Right cardiac atrium (tissue), 5 donors: ENCODE results near the gene SLC22A13. TPM values are rescaled to one million over a fixed set of nuclear protein-coding genes. Genes with fewer than 3 reads are reported as not detected.
A peak's percentile ranks its signal among the peaks of the same experiment; 100 is the strongest.

Source experiments
- ATAC-seq, 2 donors: fragments of 200-7000 bp; cut with Tn5 transposase; one replicate each; pipeline versions ENCODE4 v1.8.0 to v1.9.1; 2020; ENCODE audit warnings: moderate library complexity in 2 of 2, mild to moderate bottlenecking in 1 of 2
- DNase-seq, 3 donors: peaks; one replicate each; pipeline ENCODE4 v3.0.0-alpha.2; 2020
- H3K27ac ChIP-seq: one replicate; pipeline ENCODE4 v1.5.1; 2013; ENCODE audit warnings: mild to moderate bottlenecking, low read length, control low read depth, moderate library complexity
- H3K27me3 ChIP-seq: one replicate; pipeline ENCODE4 v1.6.1; 2013; ENCODE audit not compliant: control insufficient read depth, insufficient read depth
- H3K4me1 ChIP-seq: one replicate; pipeline ENCODE4 v1.6.1; 2013; ENCODE audit warnings: low read length; ENCODE audit not compliant: control insufficient read depth, insufficient read depth
- H3K4me3 ChIP-seq: one replicate; pipeline ENCODE4 v1.5.1; 2013; ENCODE audit warnings: low read length, control low read depth
- H3K9me3 ChIP-seq: one replicate; pipeline ENCODE4 v1.6.1; 2013; ENCODE audit warnings: low read length; ENCODE audit not compliant: control insufficient read depth
- whole genome bisulfite sequencing: extraction: QIAGEN DNeasy Blood & Tissue Kit; methylation state at CpG from one replicate; pipeline ENCODE4 v1.1.7; 2013; 5-methylcytosine and 5-hydroxymethylcytosine counted together
- intact Hi-C, 4 donors: fragments of 100-400 bp; cut with DNase I; formaldehyde crosslinking; loops; one replicate each; pipeline versions ENCODE4 v1.11.0 to v1.14.0; 2022 to 2023
- polyA plus RNA-seq: library from polyadenylated mRNA; stranded (reverse); fragments of 200-250 nt; gene quantifications from one replicate; pipeline ENCODE4 v1.2.3, GENCODE V29; 2013
- total RNA-seq, 4 donors: library from RNA; stranded (reverse); fragmentation: NEBNext Ultra II Directional; extraction: Animal tissue kit (Norgen Biotek cat#: 25700); gene quantifications; one replicate each; pipeline ENCODE4 v1.2.1, GENCODE V29; 2021
- donor health status: healthy with polysubstance abuse.
- donor health status: DM: no; HTN: yes; CAD: no.
- donor health status: DM: no; HTN: no; CAD: no.
- donor health status: DM: no; HTN: yes; CAD: no; lungs with severe emphysema.
- donor health status: DM: yes; HTN: yes; CAD: no.

SLC22A13 gene
- total and polyA plus RNA-seq, 5 donors = 0.09 to 0.29 (median 0.18) TPM; not detected in 2

- intact Hi-C loops = no loop called here
- Histone ChIP-seq H3K9me3 (no peaks in the 10 kb centered on the region), H3K27me3 (no peaks in the 10 kb centered on the region), H3K4me3 (no peak overlapping the region), H3K4me1 (no peaks in the 10 kb centered on the region), H3K27ac (no peak overlapping the region)
- ATAC-seq (no peak), DNase-seq (no peak)
- 88% methylated on average over 1 of the region's 1 CpG for WGBS
Observed at GRCh38 chr3:38311476-38311875, 45.9 kb downstream of the SLC22A13 start.

- Histone ChIP-seq H3K4me3 (no peak overlapping the region), H3K27ac (no peak overlapping the region), H3K4me1 (no peaks in the 10 kb centered on the region), H3K27me3 (no peaks in the 10 kb centered on the region), H3K9me3 (no peaks in the 10 kb centered on the region)
- ATAC-seq (no peak), DNase-seq (no peak)
- 66% methylated on average over 2 of the region's 2 CpGs for WGBS
- intact Hi-C loops = no loop called here
Observed at GRCh38 chr3:38311941-38312340, 46.3 kb downstream of the SLC22A13 start.

- no peaks in the 10 kb centered on the region for H3K4me1 ChIP-seq
- no peak for DNase-seq
- H3K4me3 ChIP-seq = no peak overlapping the region
- 89% methylated on average over 3 of the region's 3 CpGs for whole genome bisulfite sequencing
- no peak overlapping the region for H3K27ac ChIP-seq
- no peaks in the 10 kb centered on the region for H3K27me3 ChIP-seq
- intact Hi-C loops = no loop called here
- no peaks in the 10 kb centered on the region for H3K9me3 ChIP-seq
- no peak for ATAC-seq
Observed at GRCh38 chr3:38312356-38312755, 46.7 kb downstream of the SLC22A13 start.

- WGBS = 88% methylated on average over 5 of the region's 5 CpGs
- Histone ChIP-seq H3K27me3 (no peaks in the 10 kb centered on the region), H3K4me1 (no peaks in the 10 kb centered on the region), H3K9me3 (no peaks in the 10 kb centered on the region), H3K4me3 (no peak overlapping the region), H3K27ac (no peak overlapping the region)
- intact Hi-C loops = no loop called here
- DNase-seq (no peak), ATAC-seq (no peak)
Observed at GRCh38 chr3:38313263-38313662, 47.7 kb downstream of the SLC22A13 start.

- Histone ChIP-seq H3K4me1 (no peaks in the 10 kb centered on the region), H3K9me3 (no peaks in the 10 kb centered on the region), H3K4me3 (no peak overlapping the region), H3K27me3 (no peaks in the 10 kb centered on the region), H3K27ac (no peak overlapping the region)
- ATAC-seq (no peak), DNase-seq (no peak)
- intact Hi-C loops = no loop called here
- 78% methylated on average over 11 of the region's 11 CpGs for WGBS
Observed at GRCh38 chr3:38313695-38314094, 48.1 kb downstream of the SLC22A13 start.

GRCh38 chr3:38314112-38314763 is 48.6 kb downstream of the SLC22A13 start:
- intact Hi-C loops = no loop called here
- 26% methylated on average over 4 of the region's 4 CpGs for WGBS
- no peak for DNase-seq
- no peak overlapping the region for H3K4me3 ChIP-seq
- no peaks in the 10 kb centered on the region for H3K4me1 ChIP-seq
- no peak overlapping the region for H3K27ac ChIP-seq
- ATAC-seq = no peak
- no peaks in the 10 kb centered on the region for H3K27me3 ChIP-seq
- no peaks in the 10 kb centered on the region for H3K9me3 ChIP-seq

GRCh38 chr3:38314764-38315487 is 49.3 kb downstream of the SLC22A13 start:
- no peaks in the 10 kb centered on the region for H3K9me3 ChIP-seq
- H3K27me3 ChIP-seq = no peaks in the 10 kb centered on the region
- DNase-seq (no peak), ATAC-seq (no peak)
- H3K4me3 ChIP-seq = no peak overlapping the region
- no peaks in the 10 kb centered on the region for H3K4me1 ChIP-seq
- intact Hi-C loops = no loop called here
- no peak overlapping the region for H3K27ac ChIP-seq
- WGBS = 67% methylated on average over 5 of the region's 5 CpGs

- Histone ChIP-seq H3K4me1 (no peaks in the 10 kb centered on the region), H3K27ac (no peak overlapping the region), H3K4me3 (no peak overlapping the region), H3K9me3 (no peaks in the 10 kb centered on the region), H3K27me3 (no peaks in the 10 kb centered on the region)
- ATAC-seq (no peak), DNase-seq (no peak)
- intact Hi-C loops = no loop called here
- whole genome bisulfite sequencing = 86% methylated on average over 10 of the region's 10 CpGs
Observed at GRCh38 chr3:38315488-38316230, 50.0 kb downstream of the SLC22A13 start.

GRCh38 chr3:38316356-38317191 is 51.0 kb downstream of the SLC22A13 start:
- H3K27me3 ChIP-seq = no peaks in the 10 kb centered on the region
- intact Hi-C loops = no loop called here

GRCh38 chr3:38317192-38317759 is 51.7 kb downstream of the SLC22A13 start:
- Histone ChIP-seq H3K4me1 (no peaks in the 10 kb centered on the region), H3K4me3 (no peak overlapping the region), H3K27ac (no peak overlapping the region), H3K27me3 (no peaks in the 10 kb centered on the region), H3K9me3 (no peaks in the 10 kb centered on the region)
- intact Hi-C loops = no loop called here
- ATAC-seq (peak in 1 of 2 donors; percentile 11), DNase-seq (no peak)
- WGBS = 81% methylated on average over 7 of the region's 7 CpGs

More at GRCh38 chr3:38316356-38317191, 51.0 kb downstream of the SLC22A13 start:
- Histone ChIP-seq H3K9me3 (no peaks in the 10 kb centered on the region), H3K4me3 (no peak overlapping the region), H3K4me1 (no peaks in the 10 kb centered on the region), H3K27ac (no peak overlapping the region)
- DNase-seq = no peak
- no peak for ATAC-seq
- WGBS = 72% methylated on average over 22 of the region's 22 CpGs
